Colon (tissue), 2 donors: Measurements from ENCODE around the gene TTC28.

ENCODE experiments used
- FAIRE-seq: peaks from 2 replicates; lab custom pipeline; 2012; peaks lifted over from hg19 to GRCh38; lab: Jason Lieb, UNC
- donor health status: control.
- donor health status: control.

TTC28 gene

GRCh38 chr22:28269277-28269676 is 410.4 kb downstream of the TTC28 start:
- FAIRE-seq = no peak

GRCh38 chr22:28268850-28269249 is 410.8 kb downstream of the TTC28 start:
- FAIRE-seq = no peak

- no peak for FAIRE-seq
These were observed 411.5 kb downstream of the TTC28 start for GRCh38 chr22:28268171-28268570.

- FAIRE-seq = no peak
These were observed 419.0 kb downstream of the TTC28 start for GRCh38 chr22:28260619-28261018.

GRCh38 chr22:28259774-28260312 is 419.8 kb downstream of the TTC28 start:
- no peak for FAIRE-seq

- no peak for FAIRE-seq
These were observed 425.2 kb downstream of the TTC28 start for GRCh38 chr22:28254396-28254795.

GRCh38 chr22:28252539-28252938 is 427.1 kb downstream of the TTC28 start:
- FAIRE-seq = no peak

- FAIRE-seq = no peak
These were observed 429.5 kb downstream of the TTC28 start for GRCh38 chr22:28250036-28250695.

- FAIRE-seq = no peak
These were observed 430.2 kb downstream of the TTC28 start for GRCh38 chr22:28249402-28249801.

- no peak for FAIRE-seq
These were observed 431.8 kb downstream of the TTC28 start for GRCh38 chr22:28247667-28248363.

- no peak for FAIRE-seq
These were observed 432.5 kb downstream of the TTC28 start for GRCh38 chr22:28247136-28247535.

- FAIRE-seq = no peak
These were observed 433.2 kb downstream of the TTC28 start for GRCh38 chr22:28246397-28246796.

- FAIRE-seq = no peak
These were observed 433.9 kb downstream of the TTC28 start for GRCh38 chr22:28245579-28246224.

- no peak for FAIRE-seq
These were observed 434.9 kb downstream of the TTC28 start for GRCh38 chr22:28244757-28245156.

GRCh38 chr22:28243539-28243938 is 436.1 kb downstream of the TTC28 start:
- no peak for FAIRE-seq

- FAIRE-seq = no peak
These were observed 437.9 kb downstream of the TTC28 start for GRCh38 chr22:28241656-28242290.

GRCh38 chr22:28239941-28240340 is 439.7 kb downstream of the TTC28 start:
- no peak for FAIRE-seq

- FAIRE-seq = no peak
These were observed 441.9 kb downstream of the TTC28 start for GRCh38 chr22:28237783-28238182.

GRCh38 chr22:28237112-28237511 is 442.5 kb downstream of the TTC28 start:
- FAIRE-seq = no peak

GRCh38 chr22:28232204-28232603 is 447.4 kb downstream of the TTC28 start:
- FAIRE-seq = no peak

- no peak for FAIRE-seq
These were observed 448.2 kb downstream of the TTC28 start for GRCh38 chr22:28231441-28231840.

- no peak for FAIRE-seq
These were observed 449.0 kb downstream of the TTC28 start for GRCh38 chr22:28230671-28231070.
